ENCODE measurements around the gene KLC1.
A peak's percentile ranks its signal among the peaks of the same experiment; 100 is the strongest.

Gene KLC1

DNA sequence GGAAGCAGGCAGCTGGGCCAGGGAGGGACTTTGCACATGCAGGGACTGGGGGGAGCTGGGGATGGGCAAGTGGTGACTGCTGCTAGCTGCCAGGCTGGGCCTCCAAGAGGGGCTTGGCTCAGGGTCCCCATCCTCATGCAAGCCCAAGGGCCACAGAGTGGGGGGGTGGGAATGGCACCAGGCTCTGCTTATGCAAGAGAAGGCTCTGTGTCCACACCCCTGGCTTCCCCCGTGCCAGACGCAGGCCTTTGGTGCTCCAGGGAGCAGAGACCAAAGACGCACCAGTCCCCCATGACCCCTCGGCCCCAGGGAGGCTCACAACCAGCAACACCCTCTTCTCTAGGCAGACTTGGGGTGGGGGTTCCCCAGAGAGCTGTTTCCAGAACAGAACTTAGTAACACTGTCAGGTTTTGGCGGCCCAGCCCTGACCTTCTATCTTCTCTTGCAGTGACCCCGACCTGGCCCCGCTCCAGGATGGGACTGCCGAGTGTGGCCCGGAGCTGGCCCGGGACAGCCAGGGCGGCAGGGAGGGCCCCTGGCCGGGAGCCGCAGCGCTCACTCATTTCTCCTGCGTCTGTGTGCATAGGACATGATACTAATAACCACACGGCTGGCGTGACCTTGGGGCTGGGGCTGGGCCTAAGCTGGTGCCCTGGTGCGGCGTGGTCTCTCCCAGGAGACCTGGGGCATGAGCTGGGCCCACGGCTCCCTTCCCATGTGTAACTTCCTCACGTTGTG, 71.9 kb downstream of the KLC1 start:
- peaks cover 98% of the 10 kb centered on the region for H3K36me3 ChIP-seq
- no peaks in the 10 kb centered on the region for H3K4me1 ChIP-seq (ENCODE audit: control insufficient read depth in 1 of 2, insufficient read depth in 1 of 2, low read depth in 1 of 2, low read length in 1 of 2)
- H3K27me3 ChIP-seq = no peaks in the 10 kb centered on the region
- no peak overlapping the region for H3K27ac ChIP-seq
- no peaks in the 10 kb centered on the region for H3K9me3 ChIP-seq
- TF ChIP-seq, protein P1, sequence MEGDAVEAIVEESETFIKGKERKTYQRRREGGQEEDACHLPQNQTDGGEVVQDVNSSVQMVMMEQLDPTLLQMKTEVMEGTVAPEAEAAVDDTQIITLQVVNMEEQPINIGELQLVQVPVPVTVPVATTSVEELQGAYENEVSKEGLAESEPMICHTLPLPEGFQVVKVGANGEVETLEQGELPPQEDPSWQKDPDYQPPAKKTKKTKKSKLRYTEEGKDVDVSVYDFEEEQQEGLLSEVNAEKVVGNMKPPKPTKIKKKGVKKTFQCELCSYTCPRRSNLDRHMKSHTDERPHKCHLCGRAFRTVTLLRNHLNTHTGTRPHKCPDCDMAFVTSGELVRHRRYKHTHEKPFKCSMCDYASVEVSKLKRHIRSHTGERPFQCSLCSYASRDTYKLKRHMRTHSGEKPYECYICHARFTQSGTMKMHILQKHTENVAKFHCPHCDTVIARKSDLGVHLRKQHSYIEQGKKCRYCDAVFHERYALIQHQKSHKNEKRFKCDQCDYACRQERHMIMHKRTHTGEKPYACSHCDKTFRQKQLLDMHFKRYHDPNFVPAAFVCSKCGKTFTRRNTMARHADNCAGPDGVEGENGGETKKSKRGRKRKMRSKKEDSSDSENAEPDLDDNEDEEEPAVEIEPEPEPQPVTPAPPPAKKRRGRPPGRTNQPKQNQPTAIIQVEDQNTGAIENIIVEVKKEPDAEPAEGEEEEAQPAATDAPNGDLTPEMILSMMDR (IDR thresholded peaks at IDR 0.05) = no peak
- H3K4me3 ChIP-seq (ENCODE audit: low read depth in 1 of 2, low read length in 1 of 2) = no peak overlapping the region

DNA sequence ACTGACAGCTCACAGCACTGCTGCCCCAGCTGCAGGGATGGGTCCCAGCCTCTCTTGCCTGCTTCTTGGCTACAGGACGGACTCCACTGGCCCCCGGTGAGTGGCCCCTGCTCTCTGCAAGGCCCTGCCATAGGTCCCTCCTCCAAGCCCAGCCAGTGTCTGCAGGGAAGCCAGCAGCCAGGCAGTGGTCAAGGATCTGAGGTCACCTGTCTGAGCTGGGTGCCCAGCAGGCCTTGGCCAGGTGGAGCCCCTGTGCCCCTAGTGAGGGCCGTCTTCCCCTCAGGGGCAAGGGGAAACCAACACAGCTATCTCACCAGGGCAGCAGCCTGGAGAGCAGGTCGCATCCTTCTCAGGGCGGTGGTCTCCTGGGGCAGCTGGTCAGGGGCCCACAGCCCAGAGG, 73.1 kb downstream of the KLC1 start:
- TF ChIP-seq, protein P1 (IDR thresholded peaks at IDR 0.05) = no peak
- no peaks in the 10 kb centered on the region for H3K27me3 ChIP-seq
- H3K27ac ChIP-seq = no peak overlapping the region
- H3K4me1 ChIP-seq (ENCODE audit: control insufficient read depth in 1 of 2, insufficient read depth in 1 of 2, low read depth in 1 of 2, low read length in 1 of 2) = no peaks in the 10 kb centered on the region
- no peak overlapping the region for H3K4me3 ChIP-seq (ENCODE audit: low read depth in 1 of 2, low read length in 1 of 2)
- H3K36me3 ChIP-seq = peaks cover 98% of the 10 kb centered on the region
- no peaks in the 10 kb centered on the region for H3K9me3 ChIP-seq

DNA sequence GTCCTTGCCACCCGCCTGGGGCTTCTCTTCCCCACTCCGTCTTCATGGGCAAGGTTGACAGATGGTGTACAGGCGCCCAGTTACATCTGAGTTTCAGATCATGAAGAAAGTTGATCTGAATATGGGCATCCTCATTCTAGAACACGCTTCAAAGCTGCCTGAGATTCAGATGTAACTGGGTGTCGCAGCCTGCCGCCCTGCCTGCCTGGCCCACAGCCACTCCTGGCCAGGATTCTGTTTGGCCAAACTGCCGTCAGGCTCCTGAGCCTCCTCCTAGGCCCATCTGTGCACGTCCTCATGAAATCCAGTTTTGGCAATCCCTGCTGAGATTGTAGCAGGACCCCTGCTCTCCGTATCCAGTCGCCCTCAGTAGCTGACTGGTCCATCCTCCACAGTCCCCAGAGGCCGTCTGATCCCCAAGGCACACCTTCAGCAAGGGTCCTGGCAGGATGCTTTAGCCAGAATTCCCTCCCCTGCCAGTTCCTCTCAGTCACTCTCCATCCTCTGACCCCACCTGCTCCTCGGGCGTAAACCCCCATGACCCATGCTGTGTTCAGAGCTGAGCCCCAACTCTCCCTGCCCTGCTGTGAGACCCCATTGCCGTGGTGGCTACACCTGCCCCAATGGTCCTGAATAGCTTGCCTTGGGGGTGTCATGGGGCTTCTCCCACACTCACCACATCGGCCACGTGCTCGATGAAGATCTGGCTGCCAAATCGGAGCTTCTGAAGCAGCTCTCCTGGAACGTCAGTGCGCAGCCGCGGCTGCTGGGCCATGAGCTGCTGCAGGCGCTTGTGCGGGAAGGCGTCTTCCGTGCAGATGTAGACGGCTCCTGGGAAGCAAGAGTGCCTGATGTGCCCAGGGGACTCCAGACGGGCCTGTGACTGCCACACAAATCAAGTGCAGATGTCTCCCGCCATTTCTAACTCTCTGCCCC, 73.8 kb downstream of the KLC1 start:
- TF ChIP-seq, protein P1 (IDR thresholded peaks at IDR 0.05) = no peak
- H3K27ac ChIP-seq = no peak overlapping the region
- H3K4me3 ChIP-seq (ENCODE audit: low read depth in 1 of 2, low read length in 1 of 2) = no peak overlapping the region
- no peaks in the 10 kb centered on the region for H3K4me1 ChIP-seq (ENCODE audit: control insufficient read depth in 1 of 2, insufficient read depth in 1 of 2, low read depth in 1 of 2, low read length in 1 of 2)
- no peaks in the 10 kb centered on the region for H3K27me3 ChIP-seq
- peaks cover 98% of the 10 kb centered on the region for H3K36me3 ChIP-seq
- H3K9me3 ChIP-seq = no peaks in the 10 kb centered on the region

DNA sequence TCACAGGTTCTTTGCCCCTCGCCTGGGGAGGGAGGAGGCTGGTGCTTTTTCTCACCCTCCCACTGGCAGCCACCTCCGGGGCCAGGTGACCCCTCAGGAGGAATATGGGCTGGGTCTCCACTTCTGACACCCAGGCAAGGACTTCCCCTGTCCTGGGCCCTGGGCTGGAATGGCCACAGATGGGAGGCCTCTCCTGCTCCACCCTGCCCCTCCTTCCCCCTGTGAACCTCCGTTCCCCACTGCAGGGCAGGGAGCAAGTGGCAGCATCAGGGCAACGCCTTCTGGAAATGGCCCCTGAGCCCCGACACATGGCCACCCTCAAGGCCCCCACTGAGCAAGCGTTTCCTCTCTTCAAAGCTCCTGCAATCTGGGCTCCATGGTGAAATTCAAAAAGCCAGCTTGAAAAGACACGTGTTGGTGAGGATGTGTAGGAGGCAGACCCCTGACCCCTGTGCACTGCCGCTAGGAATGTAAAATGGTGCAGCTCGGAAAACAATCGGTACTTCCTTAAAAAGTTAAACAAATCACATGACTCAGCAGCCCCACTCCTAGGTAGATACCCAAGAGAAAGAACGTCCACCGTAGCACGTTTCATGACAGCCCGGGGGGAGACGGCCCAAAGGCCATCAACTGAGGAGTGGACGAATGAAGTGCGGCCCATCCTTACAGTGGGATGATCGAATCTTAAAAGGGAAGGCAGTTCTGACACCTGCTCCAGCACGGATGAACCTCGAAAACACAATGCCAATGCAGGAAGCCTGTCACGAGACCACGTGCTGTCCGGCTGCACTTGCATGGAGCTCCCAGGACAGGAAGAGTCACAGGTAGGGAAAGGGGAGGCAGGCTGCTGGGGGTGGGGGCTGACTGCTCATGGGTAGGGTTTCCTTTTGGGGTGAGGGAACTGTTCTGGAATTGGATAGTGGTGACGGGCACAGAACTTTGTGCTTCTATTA, 74.7 kb downstream of the KLC1 start:
- Histone ChIP-seq H3K4me3 (ENCODE audit: low read depth in 1 of 2, low read length in 1 of 2) (no peak overlapping the region), H3K4me1 (ENCODE audit: control insufficient read depth in 1 of 2, insufficient read depth in 1 of 2, low read depth in 1 of 2, low read length in 1 of 2) (no peaks in the 10 kb centered on the region), H3K36me3 (peaks cover 98% of the 10 kb centered on the region), H3K9me3 (no peaks in the 10 kb centered on the region), H3K27me3 (no peaks in the 10 kb centered on the region), H3K27ac (peak overlapping the region; percentile 25)
- TF ChIP-seq, protein P1 (IDR thresholded peaks at IDR 0.05) = no peak

DNA sequence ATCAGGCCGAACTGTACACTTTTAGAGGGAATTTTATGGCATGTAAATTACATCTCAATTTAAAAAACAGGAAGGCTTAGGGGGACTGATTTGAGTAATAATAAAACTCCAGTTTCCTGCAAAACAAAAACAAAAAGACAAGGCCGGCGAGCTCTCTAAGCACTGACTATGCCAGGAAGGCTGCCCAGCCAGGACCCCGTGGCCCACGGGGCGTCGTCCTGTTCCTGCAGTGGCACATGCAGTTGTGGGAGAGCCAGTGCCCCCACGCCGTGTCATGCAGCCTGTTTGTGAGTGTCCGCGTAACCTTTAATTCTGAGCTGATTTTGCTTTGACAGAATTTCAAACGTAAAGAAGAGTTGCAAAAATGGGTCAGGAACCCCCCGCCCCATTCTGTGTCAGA, 75.7 kb downstream of the KLC1 start:
- no peaks in the 10 kb centered on the region for H3K9me3 ChIP-seq
- TF ChIP-seq, protein P1 (IDR thresholded peaks at IDR 0.05) = no peak
- H3K4me1 ChIP-seq (ENCODE audit: control insufficient read depth in 1 of 2, insufficient read depth in 1 of 2, low read depth in 1 of 2, low read length in 1 of 2) = no peaks in the 10 kb centered on the region
- peaks cover 95% of the 10 kb centered on the region for H3K36me3 ChIP-seq
- no peak overlapping the region for H3K4me3 ChIP-seq (ENCODE audit: low read depth in 1 of 2, low read length in 1 of 2)
- no peak overlapping the region for H3K27ac ChIP-seq
- no peaks in the 10 kb centered on the region for H3K27me3 ChIP-seq

Measured in neutrophil (primary cell).